DLD1 (cell line): Measurements from ENCODE around the gene PGK2.

Source experiments
- in situ Hi-C: cut with HindIII; loops from 2 replicates; pipeline ENCODE4 v1.10.0; 2017; ENCODE audit warnings: low sequenced_read_pairs

The PGK2 gene

DNA sequence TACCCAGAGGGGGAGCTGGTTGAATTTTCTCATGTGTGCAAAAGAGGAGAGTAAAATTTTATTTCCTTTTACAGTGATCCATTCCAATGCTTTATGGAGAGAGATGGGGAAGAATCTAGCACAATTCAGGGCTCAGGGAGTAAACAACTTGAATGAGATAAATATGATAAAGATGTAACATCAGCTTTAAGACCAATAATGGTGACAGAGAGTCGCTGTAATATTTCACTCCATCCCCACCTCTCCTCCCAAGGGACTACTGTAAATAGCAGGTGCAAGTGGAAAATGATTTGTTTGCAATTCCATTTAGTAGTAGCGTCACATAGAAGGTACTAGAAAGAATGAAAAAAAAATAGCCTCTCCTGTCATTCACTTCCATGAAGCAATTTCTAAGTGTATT is 47.7 kb downstream of the PGK2 start:
- in situ Hi-C loops, result no loop called here

- in situ Hi-C loops, result no loop called here
Observed at GRCh38 chr6:49736017-49736508, 51.0 kb downstream of the PGK2 start.
